Activated CD4-positive, alpha-beta memory T cell treated with anti-CD3 and anti-CD28 coated beads for 36 hours (primary cell): ENCODE measurements around the gene RNASE9. TPM values are rescaled to one million over a fixed set of nuclear protein-coding genes. Genes with fewer than 3 reads are reported as not detected.
A peak's percentile ranks its signal among the peaks of the same experiment; 100 is the strongest.

Source experiments
- CTCF ChIA-PET: fragments of 350-600 bp; sonication (Branson Sonifier 250); formaldehyde crosslinking; loops from one replicate; lab custom pipeline; 2021; ENCODE audit warnings: antibody characterized with exemption, inconsistent platforms; lab: Charles Lee
- POLR2A ChIA-PET: fragments of 350-600 bp; sonication (Branson Sonifier 250); formaldehyde crosslinking; loops from one replicate; lab custom pipeline; 2021; ENCODE audit warnings: antibody characterized with exemption; lab: Charles Lee
- DNase-seq: peaks from one replicate; pipeline ENCODE4 v3.0.0-alpha.2; 2020
- H3K27ac Mint-ChIP-seq: one replicate; pipeline ENCODE4 v1.8.0; 2021; ENCODE audit warnings: mixed read lengths
- H3K27me3 Mint-ChIP-seq: one replicate; pipeline ENCODE4 v1.8.0; 2021; ENCODE audit warnings: mixed read lengths
- H3K36me3 Mint-ChIP-seq: one replicate; pipeline ENCODE4 v1.8.0; 2021; ENCODE audit warnings: mixed read lengths
- H3K4me1 Mint-ChIP-seq: one replicate; pipeline ENCODE4 v1.8.0; 2021; ENCODE audit warnings: low read depth, mixed read lengths
- H3K4me3 Mint-ChIP-seq: one replicate; pipeline ENCODE4 v1.8.0; 2021; ENCODE audit warnings: mild to moderate bottlenecking, mixed read lengths
- H3K9me3 Mint-ChIP-seq: one replicate; pipeline ENCODE4 v1.8.0; 2021; ENCODE audit warnings: mixed read lengths
- intact Hi-C: fragments of 100-400 bp; cut with micrococcal nuclease; formaldehyde crosslinking; loops from one replicate; pipeline ENCODE4 v1.15.1; 2023
- total RNA-seq, 2 experiments: library from RNA; stranded (reverse); gene quantifications; one replicate each; pipeline ENCODE4 v1.2.3, GENCODE V29; 2021

Gene RNASE9
- total RNA-seq, 2 experiments from 2014 or later: not detected

DNA sequence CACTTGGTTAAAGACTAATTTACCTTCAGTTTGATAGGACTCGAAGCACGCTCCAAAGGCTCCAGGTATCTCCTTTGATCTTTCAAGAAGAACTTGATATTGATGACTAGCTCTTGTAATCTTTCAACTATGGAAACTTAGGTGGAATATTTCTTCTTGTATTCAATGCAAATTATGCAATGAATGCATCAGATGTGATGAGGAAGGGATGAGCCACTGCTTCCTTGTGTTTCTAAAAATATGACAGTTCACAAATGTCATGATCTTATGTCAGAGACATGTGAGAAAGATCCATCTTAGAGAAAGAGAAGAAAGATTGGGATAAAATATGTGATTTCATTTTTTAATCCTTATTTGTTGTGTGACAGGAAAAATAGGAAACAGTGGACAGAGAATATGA, 9.9 kb downstream of the RNASE9 start:
- ChIA-PET CTCF (interaction anchor here (1.4 kb wide), 1 partner anchor 20 kb away, joined by 3 read pairs; no protein-coding TSS in a partner anchor), POLR2A (no interaction called here)
- no peaks in the 10 kb centered on the region for H3K4me1 Mint-ChIP-seq
- intact Hi-C loops: no loop called here
- H3K27ac Mint-ChIP-seq: no peak overlapping the region
- no peaks in the 10 kb centered on the region for H3K9me3 Mint-ChIP-seq
- no peak overlapping the region for H3K4me3 Mint-ChIP-seq
- H3K36me3 Mint-ChIP-seq: no peaks in the 10 kb centered on the region
- DNase-seq: no peak
- peaks cover 2% of the 10 kb centered on the region for H3K27me3 Mint-ChIP-seq

DNA sequence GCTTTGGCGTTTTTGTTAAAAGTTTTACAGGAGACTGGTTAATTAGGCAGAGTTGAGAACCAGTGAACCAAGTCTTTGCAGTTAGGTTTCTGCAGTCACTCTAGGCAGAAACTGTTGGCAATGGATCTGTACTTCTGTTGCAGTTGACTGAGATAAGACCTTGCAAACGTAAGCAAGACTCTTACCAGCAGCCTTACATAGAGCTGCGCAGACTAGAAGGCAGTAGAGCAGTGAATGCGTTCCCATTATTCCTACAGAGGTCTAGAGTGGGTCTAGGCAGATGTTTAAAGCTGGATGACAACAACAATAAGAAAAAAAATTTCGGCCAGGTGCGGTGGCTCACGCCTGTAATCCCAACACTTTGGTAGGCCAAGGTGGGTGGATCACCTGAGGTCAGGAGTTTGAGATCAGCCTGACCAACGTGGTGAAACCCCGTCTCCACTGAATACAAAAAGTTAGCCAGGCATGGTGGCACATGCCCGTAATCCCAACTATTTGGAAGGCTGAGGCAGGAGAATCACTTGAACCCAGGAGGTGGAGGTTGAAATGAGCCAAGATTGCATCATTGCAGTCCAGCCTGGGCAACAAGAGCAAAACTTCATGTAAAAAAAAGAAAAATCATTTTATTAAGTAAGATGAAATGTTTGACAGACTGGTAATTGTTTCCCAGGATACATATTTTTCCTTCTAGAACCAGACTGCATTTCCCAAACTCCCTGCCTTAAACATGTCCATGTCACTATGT, 12.3 kb downstream of the RNASE9 start:
- Mint-ChIP-seq H3K4me1 (no peaks in the 10 kb centered on the region), H3K36me3 (no peaks in the 10 kb centered on the region), H3K4me3 (no peak overlapping the region), H3K27ac (no peak overlapping the region), H3K27me3 (peaks cover 12% of the 10 kb centered on the region), H3K9me3 (no peaks in the 10 kb centered on the region)
- CTCF ChIA-PET: no interaction called here
- intact Hi-C loops: no loop called here
- DNase-seq: no peak
- POLR2A ChIA-PET: no interaction called here

DNA sequence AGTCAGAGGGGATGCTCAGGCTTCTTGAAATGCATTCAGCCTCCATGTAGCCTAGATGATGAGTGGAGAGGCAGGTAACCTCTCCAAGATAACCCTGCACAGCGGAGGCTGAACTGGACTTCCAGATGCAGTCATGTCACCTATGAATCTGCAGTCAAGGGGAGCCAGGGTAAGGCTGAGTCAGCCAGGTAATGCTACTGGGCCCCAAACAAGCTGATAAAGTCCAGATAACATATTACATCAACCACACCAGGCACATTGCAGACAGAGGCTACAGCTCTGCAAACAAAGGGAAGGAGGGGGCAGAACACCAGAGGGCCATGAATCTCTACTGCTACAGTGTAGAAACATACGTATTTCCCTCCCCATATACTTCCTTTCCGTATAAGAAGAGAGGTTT, 14.0 kb downstream of the RNASE9 start:
- POLR2A ChIA-PET: no interaction called here
- Mint-ChIP-seq H3K36me3 (no peaks in the 10 kb centered on the region), H3K9me3 (no peaks in the 10 kb centered on the region), H3K27me3 (peaks cover 12% of the 10 kb centered on the region), H3K4me1 (no peaks in the 10 kb centered on the region), H3K4me3 (no peak overlapping the region), H3K27ac (no peak overlapping the region)
- intact Hi-C loops: no loop called here
- DNase-seq: no peak
- CTCF ChIA-PET: no interaction called here

DNA sequence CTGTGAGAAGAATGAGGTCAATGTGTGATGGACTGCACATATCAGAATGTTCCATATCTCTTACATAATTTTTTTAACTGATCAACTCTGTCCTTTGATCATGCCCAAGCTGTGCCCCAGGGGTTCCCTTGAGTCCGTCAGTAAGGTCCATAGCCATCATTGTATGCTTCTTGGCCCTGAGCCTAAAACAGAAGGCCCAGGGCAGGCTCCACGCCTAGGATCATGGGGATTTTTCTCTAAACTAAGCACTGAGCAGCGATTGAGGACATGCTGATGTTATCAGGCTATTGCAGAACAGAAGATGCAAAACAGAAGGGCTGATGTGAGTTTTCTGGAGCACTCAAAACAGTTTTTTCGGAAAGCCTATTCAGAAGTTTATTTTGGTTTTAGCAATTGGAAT, 20.9 kb downstream of the RNASE9 start:
- intact Hi-C loops: no loop called here
- Mint-ChIP-seq H3K9me3 (no peaks in the 10 kb centered on the region), H3K4me3 (no peak overlapping the region), H3K27me3 (peaks cover 7% of the 10 kb centered on the region), H3K27ac (no peak overlapping the region), H3K36me3 (no peaks in the 10 kb centered on the region), H3K4me1 (no peaks in the 10 kb centered on the region)
- POLR2A ChIA-PET: no interaction called here
- DNase-seq: no peak
- CTCF ChIA-PET: interaction anchor here (1.9 kb wide), 1 partner anchor 9 kb away, joined by 6 read pairs; no protein-coding TSS in a partner anchor

DNA sequence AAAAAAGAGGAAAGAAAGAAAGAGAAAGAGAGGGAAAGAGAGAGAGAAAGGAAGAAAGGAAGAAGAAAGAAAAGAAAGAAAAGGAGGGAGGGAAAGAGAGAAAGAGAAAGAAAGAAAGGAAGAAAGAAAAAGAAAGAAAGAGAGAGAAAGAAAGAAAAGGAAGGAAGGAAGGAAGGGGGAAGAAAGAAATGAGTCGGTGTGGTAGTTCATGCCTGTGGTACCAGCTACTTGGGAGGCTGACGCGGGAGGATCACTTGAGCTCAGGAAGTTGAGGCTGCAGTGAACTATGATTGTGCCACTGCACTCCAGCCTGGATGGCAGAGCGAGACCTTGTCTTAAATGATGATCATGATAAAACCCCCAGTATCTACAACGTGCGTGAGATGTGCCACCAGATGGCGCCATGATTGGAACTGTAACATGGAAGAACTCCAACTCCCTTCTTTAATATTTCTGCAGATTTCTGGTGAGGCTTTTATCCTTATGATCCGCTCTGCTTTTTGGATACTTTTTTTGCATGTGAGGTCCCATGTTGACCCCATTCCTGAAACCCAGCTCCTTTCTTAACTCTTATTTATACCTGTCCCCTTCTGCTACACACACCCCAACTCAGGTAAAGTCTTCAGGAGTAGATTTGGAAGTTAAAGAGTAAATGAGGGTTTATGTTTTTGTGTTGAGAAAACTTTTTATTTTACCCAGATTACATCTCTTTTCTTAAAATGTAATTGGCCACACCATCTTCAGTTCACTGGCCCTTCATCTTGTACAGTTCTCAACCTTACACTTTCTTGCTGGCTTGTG, 29.9 kb downstream of the RNASE9 start:
- Mint-ChIP-seq H3K4me3 (peak overlapping the region; percentile 47), H3K27ac (no peak overlapping the region), H3K9me3 (no peaks in the 10 kb centered on the region), H3K36me3 (no peaks in the 10 kb centered on the region), H3K4me1 (peaks cover 8% of the 10 kb centered on the region), H3K27me3 (peaks cover 2% of the 10 kb centered on the region)
- intact Hi-C loops: loop anchor here (1.0 to 5.0 kb wide), 3 partner anchors 78 to 160 kb away; partner anchors contain the start of gene TEP1
- DNase-seq: peak; percentile 82
- ChIA-PET CTCF (interaction anchor here (0.6 to 2.4 kb wide), 20 partner anchors 9 to 205 kb away, joined by 3 to 15 read pairs (median 3); partner anchors contain the start of gene RNASE4), POLR2A (no interaction called here)

DNA sequence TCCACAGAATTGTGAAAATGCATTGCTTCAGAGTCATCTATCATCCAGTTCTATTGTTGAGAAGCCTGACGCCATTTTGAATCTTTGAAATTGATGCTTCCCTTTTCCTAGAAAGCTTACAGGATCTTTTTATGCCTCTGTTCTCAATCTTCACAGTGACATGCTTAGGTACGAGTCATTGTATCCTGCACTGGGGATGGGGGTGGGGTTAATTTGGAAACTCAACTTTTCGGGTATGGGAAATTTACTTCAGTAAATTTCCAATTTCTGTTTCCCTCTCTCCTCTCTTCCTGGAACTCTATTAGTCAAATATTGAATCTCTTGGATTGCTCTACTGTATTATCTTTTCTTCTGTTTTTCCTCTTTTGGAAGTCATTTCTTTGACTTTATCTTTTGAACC, 31.0 kb downstream of the RNASE9 start:
- POLR2A ChIA-PET: no interaction called here
- Mint-ChIP-seq H3K9me3 (no peaks in the 10 kb centered on the region), H3K4me3 (no peak overlapping the region), H3K36me3 (no peaks in the 10 kb centered on the region), H3K27ac (no peak overlapping the region), H3K27me3 (peaks cover 4% of the 10 kb centered on the region), H3K4me1 (peaks cover 8% of the 10 kb centered on the region)
- no peak for DNase-seq
- intact Hi-C loops: loop anchor here (2.0 to 5.0 kb wide), 2 partner anchors 118 to 161 kb away; partner anchors contain the start of gene TEP1
- CTCF ChIA-PET: interaction anchor here (0.6 to 2.4 kb wide), 11 partner anchors 10 to 231 kb away, joined by 3 to 15 read pairs (median 3); partner anchors contain the start of gene RNASE4

DNA sequence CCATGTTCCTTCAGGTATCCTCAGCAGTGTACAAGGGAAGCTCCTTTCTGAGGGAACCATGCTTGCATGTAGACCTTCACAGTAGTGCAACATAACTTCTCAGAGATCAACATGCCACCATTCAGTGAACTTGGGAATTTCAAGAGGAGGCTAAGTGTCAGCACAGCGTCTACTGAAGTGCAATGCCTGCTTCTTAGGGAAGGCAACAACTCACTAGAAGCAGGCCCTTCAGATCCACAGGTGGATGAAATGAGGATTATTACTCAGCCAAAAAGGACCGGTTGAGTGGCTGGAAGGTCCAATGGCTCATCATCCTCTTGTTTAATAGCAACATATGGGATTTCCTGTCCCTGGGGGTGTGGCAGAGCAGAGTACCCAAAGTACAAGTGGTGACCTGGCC, 36.8 kb downstream of the RNASE9 start:
- POLR2A ChIA-PET: no interaction called here
- Mint-ChIP-seq H3K36me3 (no peaks in the 10 kb centered on the region), H3K4me1 (no peaks in the 10 kb centered on the region), H3K27ac (no peak overlapping the region), H3K9me3 (no peaks in the 10 kb centered on the region), H3K4me3 (no peak overlapping the region), H3K27me3 (peaks cover 2% of the 10 kb centered on the region)
- intact Hi-C loops: no loop called here
- no peak for DNase-seq
- CTCF ChIA-PET: no interaction called here

DNA sequence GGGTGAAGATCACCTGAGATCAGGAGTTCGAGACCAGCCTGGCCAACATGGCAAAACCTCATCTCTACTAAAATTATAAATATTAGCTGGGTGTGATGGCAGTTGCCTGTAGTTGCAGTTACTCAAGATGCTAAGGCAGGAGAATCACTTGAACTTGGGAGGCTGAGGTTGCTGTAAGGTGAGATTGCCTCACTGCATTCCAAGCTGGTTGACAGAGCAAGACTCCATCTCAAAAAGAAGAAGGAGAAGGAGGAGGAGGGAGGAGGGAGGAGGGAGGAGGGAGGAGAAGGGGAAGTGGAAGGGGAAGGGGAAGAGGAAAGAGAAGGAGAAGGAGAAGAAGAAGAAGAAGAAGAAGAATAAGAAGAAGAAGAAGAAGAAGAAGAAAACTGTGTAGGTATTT, 38.5 kb downstream of the RNASE9 start:
- no peak for DNase-seq
- intact Hi-C loops: no loop called here
- H3K27me3 Mint-ChIP-seq: peaks cover 2% of the 10 kb centered on the region
- H3K9me3 Mint-ChIP-seq: no peaks in the 10 kb centered on the region
- H3K36me3 Mint-ChIP-seq: no peaks in the 10 kb centered on the region
- CTCF ChIA-PET: no interaction called here
- POLR2A ChIA-PET: no interaction called here
- H3K4me1 Mint-ChIP-seq: no peaks in the 10 kb centered on the region
- no peak overlapping the region for H3K4me3 Mint-ChIP-seq
- H3K27ac Mint-ChIP-seq: no peak overlapping the region

DNA sequence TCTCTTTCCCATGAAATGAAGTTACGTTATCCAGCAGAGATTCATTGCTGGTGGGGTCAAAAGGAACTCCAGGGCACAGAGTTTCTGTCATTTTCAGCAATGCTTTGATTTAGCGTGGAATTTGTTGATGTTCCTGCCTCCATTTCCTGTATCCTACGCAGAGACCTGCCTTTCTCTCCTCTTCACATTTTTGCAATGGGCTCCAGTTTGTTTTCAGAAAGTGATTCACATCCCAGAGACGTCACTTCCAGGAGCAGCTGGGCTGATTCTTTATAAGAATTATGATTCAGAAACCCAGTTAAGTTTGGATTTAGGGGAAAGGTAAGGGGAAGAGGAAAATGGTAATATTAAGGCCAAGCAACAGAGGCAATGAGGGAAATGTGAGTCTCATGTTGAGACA, 43.9 kb downstream of the RNASE9 start:
- ChIA-PET CTCF (no interaction called here), POLR2A (no interaction called here)
- intact Hi-C loops: no loop called here
- no peaks in the 10 kb centered on the region for H3K9me3 Mint-ChIP-seq
- no peak overlapping the region for H3K4me3 Mint-ChIP-seq
- no peaks in the 10 kb centered on the region for H3K4me1 Mint-ChIP-seq
- no peaks in the 10 kb centered on the region for H3K36me3 Mint-ChIP-seq
- H3K27me3 Mint-ChIP-seq: no peaks in the 10 kb centered on the region
- no peak for DNase-seq
- H3K27ac Mint-ChIP-seq: no peak overlapping the region

DNA sequence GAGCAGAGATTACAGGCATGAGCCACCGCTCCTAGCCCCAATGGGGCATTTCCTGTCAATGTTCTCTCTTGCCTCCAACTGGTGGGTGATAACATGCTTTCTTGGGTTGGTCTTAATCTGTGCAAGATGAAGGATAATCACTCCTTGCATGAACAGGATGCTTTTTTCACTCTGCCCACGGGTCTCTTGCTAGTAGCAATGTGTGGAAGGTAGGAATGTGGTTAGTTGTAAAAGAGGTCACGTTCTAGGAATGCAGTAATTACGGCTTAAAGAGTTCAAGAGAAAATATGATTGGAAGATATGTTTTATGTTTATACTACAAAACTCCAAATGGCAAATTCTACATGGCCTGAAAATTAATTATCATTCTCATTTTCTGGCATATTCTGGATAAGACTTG, 45.0 kb downstream of the RNASE9 start:
- Mint-ChIP-seq H3K36me3 (no peaks in the 10 kb centered on the region), H3K27me3 (no peaks in the 10 kb centered on the region), H3K4me1 (no peaks in the 10 kb centered on the region), H3K27ac (no peak overlapping the region), H3K9me3 (no peaks in the 10 kb centered on the region), H3K4me3 (no peak overlapping the region)
- ChIA-PET POLR2A (no interaction called here), CTCF (no interaction called here)
- no peak for DNase-seq
- intact Hi-C loops: no loop called here

DNA sequence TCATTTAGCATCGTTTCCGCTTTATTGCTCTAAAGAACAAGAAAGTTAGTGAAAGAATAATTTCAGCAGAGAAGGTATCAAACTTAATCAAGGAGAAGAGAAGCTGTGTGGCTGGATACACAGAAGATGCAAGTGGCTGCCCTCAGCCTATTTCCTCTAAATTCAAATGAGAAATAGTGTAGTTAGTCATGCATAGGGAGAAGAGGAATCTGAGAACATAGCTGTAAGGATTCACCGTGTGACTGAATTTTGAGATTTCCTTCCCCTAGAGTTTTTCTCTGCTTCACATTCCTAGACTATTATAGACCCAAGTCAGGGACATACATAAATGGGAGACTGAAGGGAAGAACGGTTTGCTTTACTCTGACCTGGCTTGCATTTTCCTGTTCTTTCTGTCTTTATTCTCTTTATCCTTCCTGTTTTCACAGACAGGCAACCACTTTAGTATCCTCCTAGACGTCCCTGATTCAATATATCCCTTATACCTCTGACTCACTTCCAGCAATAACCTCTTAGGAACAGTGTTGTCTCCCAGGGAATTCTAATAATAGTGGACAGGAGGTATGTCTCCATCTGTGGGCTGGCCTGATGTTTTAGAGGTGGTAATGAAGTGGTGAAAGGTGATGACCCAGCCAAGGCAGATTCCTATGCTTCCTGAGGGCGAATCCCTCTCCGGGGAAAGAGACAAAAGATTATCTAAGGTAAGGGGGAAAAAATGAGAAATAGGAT, 48.5 kb downstream of the RNASE9 start:
- POLR2A ChIA-PET: no interaction called here
- H3K4me1 Mint-ChIP-seq: no peaks in the 10 kb centered on the region

DNA sequence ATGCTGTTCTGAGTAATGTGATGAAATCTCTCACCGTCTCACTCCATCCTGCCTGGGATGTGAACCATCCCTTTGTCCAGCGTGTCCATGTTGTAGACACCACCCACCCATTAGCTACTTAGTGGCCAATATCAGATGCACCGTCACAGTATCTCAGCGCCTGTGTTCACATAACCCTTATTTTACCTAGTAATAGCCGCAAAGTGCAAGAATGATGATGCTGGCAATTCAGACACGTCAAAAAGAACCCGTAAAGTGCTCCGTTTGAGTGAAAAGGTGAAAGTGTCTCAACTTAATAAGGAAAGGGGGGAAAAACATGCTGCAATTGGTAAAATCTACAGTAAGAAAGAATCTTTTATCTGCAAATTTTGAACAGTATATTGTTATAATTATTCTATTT, 52.5 kb downstream of the RNASE9 start:
- Mint-ChIP-seq H3K36me3 (no peaks in the 10 kb centered on the region), H3K9me3 (no peaks in the 10 kb centered on the region), H3K4me3 (no peak overlapping the region), H3K27me3 (peaks cover 2% of the 10 kb centered on the region), H3K4me1 (no peaks in the 10 kb centered on the region), H3K27ac (no peak overlapping the region)
- ChIA-PET CTCF (no interaction called here), POLR2A (no interaction called here)
- intact Hi-C loops: no loop called here
- DNase-seq: no peak

More for the DNA sequence above, 48.5 kb downstream of the RNASE9 start:
- no peaks in the 10 kb centered on the region for H3K36me3 Mint-ChIP-seq
- intact Hi-C loops: no loop called here
- CTCF ChIA-PET: interaction anchor here (0.9 kb wide), 1 partner anchor 98 kb away, joined by 3 read pairs; no protein-coding TSS in a partner anchor
- DNase-seq: no peak
- no peak overlapping the region for H3K27ac Mint-ChIP-seq
- no peak overlapping the region for H3K4me3 Mint-ChIP-seq
- no peaks in the 10 kb centered on the region for H3K27me3 Mint-ChIP-seq
- H3K9me3 Mint-ChIP-seq: no peaks in the 10 kb centered on the region
